HCT116 (cell line): Measurements from ENCODE around the gene SNX9. TPM values are rescaled to one million over a fixed set of nuclear protein-coding genes. Genes with fewer than 3 reads are reported as not detected.

ENCODE experiments used
- ATAC-seq: fragments of 200-7000 bp; cut with Tn5 transposase; 2 replicates; pipeline ENCODE4 v1.9.1; 2020; ENCODE audit warnings: mild to moderate bottlenecking, moderate library complexity
- BruUV-seq: library from RNA; stranded (reverse); fragments of 400-500 nt; replicated peaks from 2 replicates; lab custom pipeline; 2021; lab: Mats Ljungman, UMichigan
- CTCF ChIA-PET: fragments of 300-600 bp; sonication (Branson Sonifier 250); formaldehyde crosslinking; loops from one replicate; lab custom pipeline; 2021; ENCODE audit warnings: antibody characterized with exemption; lab: Charles Lee
- POLR2A ChIA-PET: fragments of 300-600, 350-600 bp; sonication (Branson Sonifier 250); formaldehyde crosslinking; loops from one replicate; lab custom pipeline; 2021; ENCODE audit warnings: antibody characterized with exemption; lab: Charles Lee
- RAD21 ChIA-PET, 2 experiments: fragments of 300-600 bp; sonication (Branson Sonifier 250); formaldehyde crosslinking; loops; one replicate each; lab custom pipeline; 2023; ENCODE audit warnings: low total read pairs in 2 of 2; ENCODE audit not compliant: uncharacterized antibody in 2 of 2, unreplicated experiment in 2 of 2, low non-redundant PET in 1 of 2; lab: Charles Lee
- DNase-seq: peaks from one replicate; pipeline ENCODE4 v3.0.0-alpha.2; 2010; ENCODE audit warnings: low read depth, low spot score
- H2AFZ ChIP-seq: fragments of 200-600 bp; shearing (Covaris generic), sonication (generic); 2 replicates; pipeline ENCODE4 v1.6.1; 2017; ENCODE audit warnings: low read depth, mixed run types, mixed read lengths, antibody characterized with exemption, low read length; ENCODE audit not compliant: poor library complexity, severe bottlenecking
- H3K27ac ChIP-seq: 2 replicates; pipeline ENCODE4 v1.5.1; 2012; ENCODE audit warnings: low read depth, low read length
- H3K27me3 ChIP-seq: fragments of 200-600 bp; sonication (generic); 2 replicates; pipeline ENCODE4 v1.6.1; 2016; ENCODE audit warnings: mixed run types, low read length, mixed read lengths; ENCODE audit not compliant: insufficient read depth
- H3K36me3 ChIP-seq, 2 experiments: fragments of 200-500 bp in 1 of 2; fragments of 200-600 bp in 1 of 2; sonication (Bioruptor generic) in 1 of 2; sonication (generic) in 1 of 2; 2 replicates each; pipeline versions ENCODE4 v1.5.1 to v1.6.1; 2014 to 2016; ENCODE audit warnings: low read length in 2 of 2, inconsistent platforms in 1 of 2, mixed read lengths in 1 of 2, mixed run types in 1 of 2; ENCODE audit not compliant: insufficient read depth in 2 of 2, control insufficient read depth in 1 of 2
- H3K4me1 ChIP-seq, 2 experiments: fragments of 200-600 bp in 1 of 2; sonication (generic) in 1 of 2; 2 replicates each; pipeline versions ENCODE4 v1.5.1 to v1.6.1; 2012 to 2017; ENCODE audit warnings: low read length in 2 of 2, inconsistent platforms in 1 of 2, mild to moderate bottlenecking in 1 of 2, mixed read lengths in 1 of 2, mixed run types in 1 of 2, moderate library complexity in 1 of 2; ENCODE audit not compliant: insufficient read depth in 2 of 2, control insufficient read depth in 1 of 2
- H3K4me2 ChIP-seq: fragments of 200-600 bp; sonication (generic); 2 replicates; pipeline ENCODE4 v1.6.1; 2017; ENCODE audit warnings: mixed run types, low read length, mixed read lengths
- H3K4me3 ChIP-seq, 2 experiments: fragments of 200-600 bp in 1 of 2; sonication (generic) in 1 of 2; replicated peaks in 1 of 2; 2 replicates each; pipeline ENCODE4 v1.5.1; 2011 to 2016; ENCODE audit warnings: low read length in 2 of 2, control low read depth in 1 of 2, low read depth in 1 of 2, mild to moderate bottlenecking in 1 of 2, mixed read lengths in 1 of 2, mixed run types in 1 of 2
- H3K79me2 ChIP-seq: fragments of 200-600 bp; sonication (generic); 2 replicates; pipeline ENCODE4 v1.6.1; 2017; ENCODE audit warnings: mild to moderate bottlenecking, mixed run types, low read length, moderate library complexity, mixed read lengths; ENCODE audit not compliant: insufficient read depth
- H3K9ac ChIP-seq: fragments of 200-600 bp; sonication (generic); 2 replicates; pipeline ENCODE4 v1.6.1; 2016; ENCODE audit warnings: low read length, mixed read lengths
- H3K9me2 ChIP-seq: fragments of 200-600 bp; sonication (generic), shearing (Covaris generic); 2 replicates; pipeline ENCODE4 v1.6.1; 2017; ENCODE audit warnings: mixed run types, mild to moderate bottlenecking, moderate library complexity; ENCODE audit not compliant: insufficient read depth
- H3K9me3 ChIP-seq, 2 experiments: fragments of 200-500 bp in 1 of 2; fragments of 200-600 bp in 1 of 2; sonication (Bioruptor generic) in 1 of 2; sonication (generic) in 1 of 2; 2 replicates each; pipeline ENCODE4 v1.6.1; 2014 to 2017; ENCODE audit warnings: low read length in 2 of 2, mixed read lengths in 2 of 2, inconsistent platforms in 1 of 2, low read depth in 1 of 2, mild to moderate bottlenecking in 1 of 2, mixed run types in 1 of 2, moderate library complexity in 1 of 2; ENCODE audit not compliant: control insufficient read depth in 1 of 2, insufficient read depth in 1 of 2
- H4K20me1 ChIP-seq: fragments of 200-600 bp; sonication (generic), shearing (Covaris generic); 2 replicates; pipeline ENCODE4 v1.6.1; 2017; ENCODE audit warnings: mixed run types, mild to moderate bottlenecking, moderate library complexity; ENCODE audit not compliant: insufficient read depth
- ATF3 ChIP-seq: IDR thresholded peaks from 2 replicates; pipeline ENCODE4 v1.6.1; 2012
- CEBPB ChIP-seq: IDR thresholded peaks from 2 replicates; pipeline ENCODE4 v1.6.1; 2012; ENCODE audit warnings: low read depth
- CTCF ChIP-seq, 3 experiments: fragments of 200-600 bp in 1 of 3; sonication (generic) in 1 of 3; IDR thresholded peaks in 2 of 3; conservative IDR thresholded peaks in 1 of 3; 2 replicates each; pipeline ENCODE4 v1.5.1; 2012 to 2017; ENCODE audit warnings: low read depth in 2 of 3, low read length in 2 of 3, antibody characterized with exemption in 1 of 3, borderline replicate concordance in 1 of 3, control low read depth in 1 of 3, mild to moderate bottlenecking in 1 of 3, mixed read lengths in 1 of 3, mixed run types in 1 of 3, moderate library complexity in 1 of 3; ENCODE audit not compliant: insufficient read depth in 1 of 3
- FOSL1 ChIP-seq: IDR thresholded peaks from 2 replicates; pipeline ENCODE4 v1.6.1; 2012; ENCODE audit warnings: low read depth
- POLR2AphosphoS5 ChIP-seq: IDR thresholded peaks from 2 replicates; pipeline ENCODE4 v1.6.1; 2011; ENCODE audit warnings: mild to moderate bottlenecking, low read depth, low read length, moderate library complexity
- SRF ChIP-seq: IDR thresholded peaks from 2 replicates; pipeline ENCODE4 v1.6.1; 2012; ENCODE audit warnings: low read depth
- ZBTB33 ChIP-seq: IDR thresholded peaks from 2 replicates; pipeline ENCODE4 v1.6.1; 2011; ENCODE audit warnings: mild to moderate bottlenecking, low read length, moderate library complexity; ENCODE audit not compliant: insufficient replicate concordance; ENCODE audit errors: extremely low read depth
- ZFX ChIP-seq: fragments of 450-650 bp; IDR thresholded peaks from 2 replicates; pipeline ENCODE4 v1.6.1; 2017
- intact Hi-C: fragments of 100-400 bp; cut with micrococcal nuclease; formaldehyde crosslinking; loops from 2 replicates; pipeline ENCODE4 v1.10.0; 2022
- total RNA-seq: library from RNA; stranded (reverse); gene quantifications from one replicate; pipeline ENCODE4 v1.2.1, GENCODE V29; 2021; ENCODE audit not compliant: unreplicated experiment

Gene SNX9
- total RNA-seq, 1 experiment from 2014 or later = 42.5 TPM

GRCh38 chr6:157967020-157967419 lies 144.0 kb downstream of the SNX9 start:
- POLR2A ChIA-PET = no interaction called here

More at GRCh38 chr6:157967020-157967419, 144.0 kb downstream of the SNX9 start:
- no peaks in the 10 kb centered on the region for H3K9me2 ChIP-seq
- no peak overlapping the region for H3K9ac ChIP-seq
- no peaks in the 10 kb centered on the region for H4K20me1 ChIP-seq
- no peak overlapping the region for H3K4me3 ChIP-seq
- no peak overlapping the region for H3K4me2 ChIP-seq
- ChIA-PET CTCF (no interaction called here), RAD21 (no interaction called here)
- BruUV-seq = no TSS peak
- no peaks in the 10 kb centered on the region for H3K9me3 ChIP-seq
- no peaks in the 10 kb centered on the region for H3K36me3 ChIP-seq
- DNase-seq (no peak), ATAC-seq (no peak)
- intact Hi-C loops = no loop called here
- no peaks in the 10 kb centered on the region for H3K79me2 ChIP-seq
- H3K27ac ChIP-seq = no peak overlapping the region
- H2AFZ ChIP-seq = no peak overlapping the region
- H3K4me1 ChIP-seq = peaks cover 9% of the 10 kb centered on the region in 2 experiments; a peak in 3 of 4 replicates
- TF ChIP-seq ATF3 = no peak
- no peak for TF ChIP-seq FOSL1
- TF ChIP-seq SRF = no peak
- no peak for TF ChIP-seq CTCF (IDR thresholded peaks at IDR 0.05 in 2 of 3, conservative IDR thresholded peaks at IDR 0.05 in 1 of 3; ENCODE audit: borderline replicate concordance in 1 of 3, insufficient read depth in 1 of 3, low read depth in 2 of 3, low read length in 2 of 3)
- TF ChIP-seq CEBPB = no peak
- no peak for TF ChIP-seq POLR2AphosphoS5
- no peak for TF ChIP-seq ZBTB33
- TF ChIP-seq ZFX = no peak
- H3K27me3 ChIP-seq = no peaks in the 10 kb centered on the region
